GM12864 (cell line): ENCODE data around the gene ATP6V1F.

Source experiments
- DNase-seq: peaks from one replicate; pipeline ENCODE4 v3.0.0-alpha.2; 2011; ENCODE audit warnings: low read depth
- H3K4me3 ChIP-seq: 2 replicates; pipeline ENCODE4 v1.5.1; 2011; ENCODE audit warnings: mild to moderate bottlenecking, low read depth, low read length, control low read depth
- TF ChIP-seq, protein P1 (sequence below): IDR thresholded peaks from 2 replicates; pipeline ENCODE4 v1.5.1; 2011; ENCODE audit warnings: low read depth, mild to moderate bottlenecking, moderate library complexity, low read length, control low read depth, inconsistent platforms; ENCODE audit errors: missing control alignments

ATP6V1F gene

DNA sequence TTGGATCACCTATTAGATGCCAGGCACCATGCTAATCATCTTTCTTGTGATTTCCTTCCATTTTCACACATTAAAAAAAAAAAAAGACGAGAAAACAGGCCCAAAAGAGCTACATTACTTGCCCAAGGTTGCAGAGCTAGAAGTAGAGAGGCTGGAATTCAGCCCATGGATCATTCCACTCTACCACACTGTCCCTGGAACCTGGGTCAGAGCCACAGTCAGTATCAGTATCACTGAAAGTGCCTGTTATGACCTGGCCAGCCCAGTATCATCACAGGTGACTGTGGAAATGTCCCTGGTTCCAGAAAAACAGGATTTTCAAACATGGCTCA is 35.8 kb upstream of the ATP6V1F start:
- no peak for DNase-seq
- H3K4me3 ChIP-seq, result no peak overlapping the region
- TF ChIP-seq, protein P1, sequence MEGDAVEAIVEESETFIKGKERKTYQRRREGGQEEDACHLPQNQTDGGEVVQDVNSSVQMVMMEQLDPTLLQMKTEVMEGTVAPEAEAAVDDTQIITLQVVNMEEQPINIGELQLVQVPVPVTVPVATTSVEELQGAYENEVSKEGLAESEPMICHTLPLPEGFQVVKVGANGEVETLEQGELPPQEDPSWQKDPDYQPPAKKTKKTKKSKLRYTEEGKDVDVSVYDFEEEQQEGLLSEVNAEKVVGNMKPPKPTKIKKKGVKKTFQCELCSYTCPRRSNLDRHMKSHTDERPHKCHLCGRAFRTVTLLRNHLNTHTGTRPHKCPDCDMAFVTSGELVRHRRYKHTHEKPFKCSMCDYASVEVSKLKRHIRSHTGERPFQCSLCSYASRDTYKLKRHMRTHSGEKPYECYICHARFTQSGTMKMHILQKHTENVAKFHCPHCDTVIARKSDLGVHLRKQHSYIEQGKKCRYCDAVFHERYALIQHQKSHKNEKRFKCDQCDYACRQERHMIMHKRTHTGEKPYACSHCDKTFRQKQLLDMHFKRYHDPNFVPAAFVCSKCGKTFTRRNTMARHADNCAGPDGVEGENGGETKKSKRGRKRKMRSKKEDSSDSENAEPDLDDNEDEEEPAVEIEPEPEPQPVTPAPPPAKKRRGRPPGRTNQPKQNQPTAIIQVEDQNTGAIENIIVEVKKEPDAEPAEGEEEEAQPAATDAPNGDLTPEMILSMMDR, result no peak

- TF ChIP-seq, protein P1, result no peak
- DNase-seq, result no peak
- no peak overlapping the region for H3K4me3 ChIP-seq
These were observed 35.3 kb upstream of the ATP6V1F start for GRCh38 chr7:128827248-128827958.

- H3K4me3 ChIP-seq, result no peak overlapping the region
- DNase-seq, result no peak
- TF ChIP-seq, protein P1, result no peak
These were observed 34.5 kb upstream of the ATP6V1F start for GRCh38 chr7:128827971-128828711.

DNA sequence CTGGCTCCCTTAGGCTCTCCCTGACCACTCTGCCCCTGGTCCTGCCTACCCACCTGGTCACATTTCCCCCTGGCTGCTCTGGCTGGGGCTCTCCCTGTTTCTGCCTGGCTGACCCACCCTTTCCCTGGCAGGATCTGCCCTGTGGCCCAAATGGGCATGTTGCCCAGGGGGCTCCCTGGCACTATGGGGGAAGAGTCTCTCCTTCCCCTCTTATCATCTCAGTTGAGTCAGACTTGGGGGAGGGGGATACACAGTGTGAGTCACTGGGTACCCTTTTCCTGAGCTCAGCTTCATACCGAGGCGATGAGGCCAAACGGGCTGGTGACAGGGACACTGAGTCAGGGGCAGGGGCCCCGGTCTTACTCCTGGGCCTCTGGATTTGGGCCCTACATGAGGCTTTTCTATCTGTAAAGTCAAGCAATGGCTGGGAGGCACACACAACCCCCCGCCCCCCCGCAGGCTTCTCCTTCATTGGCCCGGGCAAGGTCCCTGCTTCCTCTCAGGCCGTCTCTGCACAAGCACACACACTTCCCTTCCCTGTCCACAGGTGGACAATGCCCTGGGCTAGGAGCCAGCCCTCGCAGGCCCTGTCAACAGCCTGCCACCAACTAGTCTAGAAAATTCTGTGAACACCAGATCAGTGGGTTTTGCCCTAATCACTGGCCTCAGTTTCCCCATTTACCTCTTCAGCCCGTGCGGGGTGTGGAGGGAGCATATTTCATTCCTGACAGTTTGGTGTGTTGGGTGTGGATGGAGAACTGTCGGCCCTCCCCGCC is 33.1 kb upstream of the ATP6V1F start:
- TF ChIP-seq, protein P1, result no peak
- no peak overlapping the region for H3K4me3 ChIP-seq
- DNase-seq, result no peak

DNA sequence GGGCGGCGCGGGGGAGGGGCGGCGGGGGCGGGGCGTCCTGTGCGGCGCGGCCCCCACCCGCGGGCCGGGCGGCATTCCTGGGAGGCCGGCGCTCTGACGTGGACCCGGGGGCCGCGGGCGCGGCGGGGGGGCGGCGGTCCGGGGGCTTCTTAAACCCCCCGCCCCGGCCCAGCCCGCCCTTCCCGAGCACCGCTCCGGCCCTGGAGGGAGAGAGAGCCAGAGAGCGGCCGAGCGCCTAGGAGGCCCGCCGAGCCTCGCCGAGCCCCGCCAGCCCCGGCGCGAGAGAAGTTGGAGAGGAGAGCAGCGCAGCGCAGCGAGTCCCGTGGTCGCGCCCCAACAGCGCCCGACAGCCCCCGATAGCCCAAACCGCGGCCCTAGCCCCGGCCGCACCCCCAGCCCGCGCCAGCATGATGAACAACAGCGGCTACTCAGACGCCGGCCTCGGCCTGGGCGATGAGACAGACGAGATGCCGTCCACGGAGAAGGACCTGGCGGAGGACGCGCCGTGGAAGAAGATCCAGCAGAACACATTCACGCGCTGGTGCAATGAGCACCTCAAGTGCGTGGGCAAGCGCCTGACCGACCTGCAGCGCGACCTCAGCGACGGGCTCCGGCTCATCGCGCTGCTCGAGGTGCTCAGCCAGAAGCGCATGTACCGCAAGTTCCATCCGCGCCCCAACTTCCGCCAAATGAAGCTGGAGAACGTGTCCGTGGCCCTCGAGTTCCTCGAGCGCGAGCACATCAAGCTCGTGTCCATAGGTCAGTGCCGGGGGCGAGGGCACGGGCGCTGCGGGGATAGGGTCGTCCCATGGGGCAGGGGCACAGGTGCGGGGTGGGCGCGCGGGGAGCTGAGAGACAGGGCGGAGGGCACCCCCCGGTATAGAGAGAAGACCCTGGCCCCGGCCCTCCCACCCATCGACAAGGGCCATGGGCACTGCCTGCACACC is 32.2 kb upstream of the ATP6V1F start, which contains the start of gene FLNC:
Gene FLNC (plus strand): TSS at position 176 of the 947 bp plus-strand sequence. CDS start 232 bp downstream, at position 408.
- H3K4me3 ChIP-seq, result no peak within 1 kb of the TSS
- no peak for DNase-seq
- TF ChIP-seq, protein P1, result no peak

DNA sequence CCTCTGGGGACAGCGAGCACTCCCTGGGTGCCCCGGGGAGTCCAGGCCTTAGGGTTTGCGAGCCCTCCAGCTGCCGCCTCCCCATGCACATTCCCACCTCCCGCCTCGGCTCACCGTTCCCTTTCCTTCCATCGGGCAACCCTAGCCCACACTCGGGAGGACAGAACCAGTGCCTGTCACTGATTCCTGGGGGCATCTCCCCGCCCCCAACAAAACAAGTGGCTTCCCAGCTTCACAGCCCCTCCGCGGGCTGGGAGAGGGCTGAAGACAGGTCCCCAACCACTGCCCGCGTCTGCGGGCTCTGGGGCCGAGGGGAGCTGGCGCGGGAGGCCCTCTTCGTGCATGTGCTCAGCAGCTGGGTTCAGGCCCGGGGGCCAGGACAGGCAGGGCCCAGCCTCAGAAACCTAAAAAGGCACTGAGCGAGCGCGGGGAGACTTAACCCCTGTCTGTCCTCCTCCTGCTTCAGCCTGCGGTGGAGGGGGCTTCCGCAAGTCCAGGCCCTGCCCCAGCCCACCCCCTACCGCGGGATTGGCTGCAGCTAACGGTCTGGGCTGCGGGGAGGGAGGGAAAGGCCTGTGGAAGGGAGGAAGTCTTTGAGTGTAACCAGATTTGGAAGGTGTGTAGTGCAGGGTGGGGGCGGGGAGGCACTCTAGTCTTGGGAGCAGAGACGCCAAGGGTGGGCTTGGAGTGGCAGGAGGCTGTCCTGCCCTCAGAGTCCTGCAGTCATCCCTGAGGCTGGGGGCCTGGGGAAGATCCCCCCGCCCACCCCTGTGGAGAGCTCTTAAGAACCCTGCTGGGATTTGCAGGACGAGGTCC is 31.3 kb upstream of the ATP6V1F start:
- H3K4me3 ChIP-seq, result no peak overlapping the region
- TF ChIP-seq, protein P1, result no peak
- DNase-seq, result no peak
